ENCODE data around the gene ZRANB2.

DNA sequence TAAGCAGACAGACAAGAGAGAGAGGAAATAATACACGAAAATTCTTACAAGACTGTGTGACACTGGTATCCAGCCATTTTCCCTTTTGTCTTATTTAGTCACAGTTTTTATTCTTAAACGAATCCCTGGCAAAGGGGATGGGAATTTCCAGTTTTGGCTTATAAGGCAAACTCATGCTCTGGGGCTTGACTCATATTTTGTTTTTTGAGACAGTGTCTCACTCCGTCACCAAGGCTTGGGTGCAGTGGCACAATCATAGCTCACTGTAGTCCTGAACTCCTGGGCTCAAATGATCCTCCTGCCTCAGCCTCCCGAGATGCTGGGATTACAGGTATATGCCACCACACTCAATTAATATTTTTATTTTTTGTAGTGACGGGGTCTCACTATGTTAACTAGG is 65.1 kb downstream of the ZRANB2 start:
- TF ChIP-seq, protein P1, sequence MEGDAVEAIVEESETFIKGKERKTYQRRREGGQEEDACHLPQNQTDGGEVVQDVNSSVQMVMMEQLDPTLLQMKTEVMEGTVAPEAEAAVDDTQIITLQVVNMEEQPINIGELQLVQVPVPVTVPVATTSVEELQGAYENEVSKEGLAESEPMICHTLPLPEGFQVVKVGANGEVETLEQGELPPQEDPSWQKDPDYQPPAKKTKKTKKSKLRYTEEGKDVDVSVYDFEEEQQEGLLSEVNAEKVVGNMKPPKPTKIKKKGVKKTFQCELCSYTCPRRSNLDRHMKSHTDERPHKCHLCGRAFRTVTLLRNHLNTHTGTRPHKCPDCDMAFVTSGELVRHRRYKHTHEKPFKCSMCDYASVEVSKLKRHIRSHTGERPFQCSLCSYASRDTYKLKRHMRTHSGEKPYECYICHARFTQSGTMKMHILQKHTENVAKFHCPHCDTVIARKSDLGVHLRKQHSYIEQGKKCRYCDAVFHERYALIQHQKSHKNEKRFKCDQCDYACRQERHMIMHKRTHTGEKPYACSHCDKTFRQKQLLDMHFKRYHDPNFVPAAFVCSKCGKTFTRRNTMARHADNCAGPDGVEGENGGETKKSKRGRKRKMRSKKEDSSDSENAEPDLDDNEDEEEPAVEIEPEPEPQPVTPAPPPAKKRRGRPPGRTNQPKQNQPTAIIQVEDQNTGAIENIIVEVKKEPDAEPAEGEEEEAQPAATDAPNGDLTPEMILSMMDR (IDR thresholded peaks at IDR 0.05): no peak
- no peak for TF ChIP-seq POLR2AphosphoS5 (IDR thresholded peaks at IDR 0.05)
- no peak for TF ChIP-seq POLR2A (IDR thresholded peaks at IDR 0.05)

Measured in breast epithelium (tissue), 3 donors.